ENCODE data around the gene LOXL1. TPM values are rescaled to one million over a fixed set of nuclear protein-coding genes. Genes with fewer than 3 reads are reported as not detected.

LOXL1 gene
- total RNA-seq, 1 donor from 2014 or later, result 67.2 TPM

DNA sequence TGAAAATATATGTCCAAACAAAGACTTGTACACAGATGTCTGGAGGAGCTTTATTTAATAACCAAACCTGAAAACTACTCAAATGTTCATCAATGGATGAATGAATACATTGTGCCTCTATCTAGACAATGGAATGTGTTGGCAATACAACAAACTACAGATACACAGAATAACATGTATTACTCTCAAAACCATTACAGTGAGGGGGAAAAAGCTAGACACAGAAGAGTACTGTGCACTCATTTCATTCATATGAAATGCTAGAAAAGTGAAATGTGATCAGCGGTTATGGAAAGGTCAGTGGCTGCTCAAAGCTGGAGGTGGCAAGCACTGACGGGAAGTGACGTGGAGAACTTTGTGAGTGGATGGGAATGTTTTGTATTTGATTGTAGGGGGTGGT, 52.6 kb downstream of the LOXL1 start:
- no peaks in the 10 kb centered on the region for H3K36me3 ChIP-seq (ENCODE audit: control insufficient read depth, insufficient read depth, low read length)
- TF ChIP-seq CTCF (IDR thresholded peaks at IDR 0.05; ENCODE audit: insufficient read depth, low read length, poor library complexity, severe bottlenecking), result no peak
- no peaks in the 10 kb centered on the region for H3K27me3 ChIP-seq (ENCODE audit: control insufficient read depth, insufficient read depth, low read length)
- no peak overlapping the region for H3K4me3 ChIP-seq (ENCODE audit: low read depth, low read length)
- no peak for DNase-seq (ENCODE audit: low read depth)

DNA sequence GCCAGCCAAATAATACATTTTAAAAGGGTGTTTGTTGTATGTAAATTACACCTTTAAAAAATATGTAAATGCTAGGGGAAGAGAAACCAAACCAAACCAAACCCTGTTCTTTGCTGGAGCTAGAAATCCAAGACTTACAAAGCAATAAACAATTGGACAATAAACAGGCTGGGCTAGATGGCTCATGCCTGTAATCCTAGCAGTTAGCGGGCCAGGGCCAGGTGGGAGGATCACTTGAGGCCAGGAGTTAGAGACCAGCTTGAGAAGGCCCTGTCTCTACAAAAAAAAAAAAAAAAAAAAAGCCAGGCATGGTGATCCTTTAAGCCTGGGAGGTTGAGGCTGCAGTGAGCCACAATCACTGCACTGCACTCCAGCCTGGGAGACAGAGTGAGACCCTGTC, 53.4 kb downstream of the LOXL1 start:
- no peak for TF ChIP-seq CTCF (IDR thresholded peaks at IDR 0.05; ENCODE audit: insufficient read depth, low read length, poor library complexity, severe bottlenecking)

DNA sequence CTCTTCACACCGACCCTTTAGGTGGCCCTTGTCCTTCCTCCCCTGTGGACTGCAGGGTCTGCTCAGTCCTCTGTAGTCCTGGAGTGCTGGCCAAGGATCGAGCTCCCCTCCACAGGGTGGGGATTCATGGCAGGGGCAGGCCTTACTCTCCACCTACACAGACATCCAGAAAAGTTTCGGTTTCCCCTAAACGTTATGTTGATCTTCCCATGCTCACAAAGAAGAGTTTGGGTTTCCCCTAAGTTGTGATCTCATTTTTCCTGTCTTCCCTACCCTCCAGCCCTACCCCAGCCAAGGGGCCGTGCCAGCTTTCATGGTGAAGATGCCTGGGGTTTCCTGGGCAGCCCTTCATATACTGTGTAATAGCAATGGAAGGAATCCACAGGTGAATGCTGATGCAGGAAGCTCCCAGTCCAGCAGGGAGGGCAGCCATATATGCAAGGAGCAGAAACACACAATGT, 55.5 kb downstream of the LOXL1 start:
- no peak for TF ChIP-seq CTCF (IDR thresholded peaks at IDR 0.05; ENCODE audit: insufficient read depth, low read length, poor library complexity, severe bottlenecking)

More for the DNA sequence above, 53.4 kb downstream of the LOXL1 start:
- Histone ChIP-seq H3K4me3 (ENCODE audit: low read depth, low read length) (no peak overlapping the region), H3K36me3 (ENCODE audit: control insufficient read depth, insufficient read depth, low read length) (no peaks in the 10 kb centered on the region), H3K27me3 (ENCODE audit: control insufficient read depth, insufficient read depth, low read length) (no peaks in the 10 kb centered on the region)
- DNase-seq (ENCODE audit: low read depth), result no peak

GRCh38 chr15:73982222-73982962, 56.1 kb downstream of the LOXL1 start:
- no peak for TF ChIP-seq CTCF (IDR thresholded peaks at IDR 0.05; ENCODE audit: insufficient read depth, low read length, poor library complexity, severe bottlenecking)

More for the DNA sequence above, 55.5 kb downstream of the LOXL1 start:
- no peaks in the 10 kb centered on the region for H3K27me3 ChIP-seq (ENCODE audit: control insufficient read depth, insufficient read depth, low read length)
- H3K36me3 ChIP-seq (ENCODE audit: control insufficient read depth, insufficient read depth, low read length), result no peaks in the 10 kb centered on the region
- H3K4me3 ChIP-seq (ENCODE audit: low read depth, low read length), result no peak overlapping the region
- DNase-seq (ENCODE audit: low read depth), result no peak

GRCh38 chr15:73983211-73983727, 57.0 kb downstream of the LOXL1 start:
- Histone ChIP-seq H3K27me3 (ENCODE audit: control insufficient read depth, insufficient read depth, low read length) (no peaks in the 10 kb centered on the region), H3K36me3 (ENCODE audit: control insufficient read depth, insufficient read depth, low read length) (no peaks in the 10 kb centered on the region), H3K4me3 (ENCODE audit: low read depth, low read length) (no peak overlapping the region)
- no peak for TF ChIP-seq CTCF (IDR thresholded peaks at IDR 0.05; ENCODE audit: insufficient read depth, low read length, poor library complexity, severe bottlenecking)
- DNase-seq (ENCODE audit: low read depth), result no peak

More at GRCh38 chr15:73982222-73982962, 56.1 kb downstream of the LOXL1 start:
- no peak overlapping the region for H3K4me3 ChIP-seq (ENCODE audit: low read depth, low read length)
- no peaks in the 10 kb centered on the region for H3K36me3 ChIP-seq (ENCODE audit: control insufficient read depth, insufficient read depth, low read length)
- no peak for DNase-seq (ENCODE audit: low read depth)
- H3K27me3 ChIP-seq (ENCODE audit: control insufficient read depth, insufficient read depth, low read length), result no peaks in the 10 kb centered on the region
